VCaP (cell line): Measurements from ENCODE around the gene SERAC1.
"Not testable (repeated sequence)": the region's sequence is repeated elsewhere in the genome, so short reads cannot be mapped to it uniquely, and the experiment has no call there.

Experiments
- H3K27ac ChIP-seq: fragments of 450-650 bp; 2 replicates; pipeline ENCODE4 v1.5.1; 2017
- TF ChIP-seq, protein P1 (sequence below): fragments of 450-650 bp; conservative IDR thresholded peaks from 2 replicates; pipeline ENCODE4 v1.5.1; 2017; ENCODE audit warnings: mild to moderate bottlenecking, moderate library complexity

Gene SERAC1

DNA sequence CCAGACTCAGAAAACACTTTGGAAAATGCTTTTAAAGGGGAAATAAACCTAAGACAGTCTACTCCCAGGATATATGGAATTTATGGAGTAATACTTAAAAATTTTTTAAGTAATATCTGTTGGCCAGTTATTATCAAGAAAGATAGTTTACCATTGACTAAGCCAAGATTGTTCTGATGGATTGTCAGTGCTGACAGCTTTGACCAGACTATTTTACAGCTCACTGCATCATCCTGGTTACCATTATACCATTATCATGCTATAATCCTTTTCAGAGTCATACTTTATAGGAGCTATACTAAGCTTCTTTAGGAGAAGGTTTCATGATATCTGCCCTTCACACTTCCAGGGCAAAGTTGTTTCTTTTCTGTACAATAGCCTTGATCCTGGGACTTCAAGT, 16.5 kb upstream of the SERAC1 start:
- TF ChIP-seq, protein P1, sequence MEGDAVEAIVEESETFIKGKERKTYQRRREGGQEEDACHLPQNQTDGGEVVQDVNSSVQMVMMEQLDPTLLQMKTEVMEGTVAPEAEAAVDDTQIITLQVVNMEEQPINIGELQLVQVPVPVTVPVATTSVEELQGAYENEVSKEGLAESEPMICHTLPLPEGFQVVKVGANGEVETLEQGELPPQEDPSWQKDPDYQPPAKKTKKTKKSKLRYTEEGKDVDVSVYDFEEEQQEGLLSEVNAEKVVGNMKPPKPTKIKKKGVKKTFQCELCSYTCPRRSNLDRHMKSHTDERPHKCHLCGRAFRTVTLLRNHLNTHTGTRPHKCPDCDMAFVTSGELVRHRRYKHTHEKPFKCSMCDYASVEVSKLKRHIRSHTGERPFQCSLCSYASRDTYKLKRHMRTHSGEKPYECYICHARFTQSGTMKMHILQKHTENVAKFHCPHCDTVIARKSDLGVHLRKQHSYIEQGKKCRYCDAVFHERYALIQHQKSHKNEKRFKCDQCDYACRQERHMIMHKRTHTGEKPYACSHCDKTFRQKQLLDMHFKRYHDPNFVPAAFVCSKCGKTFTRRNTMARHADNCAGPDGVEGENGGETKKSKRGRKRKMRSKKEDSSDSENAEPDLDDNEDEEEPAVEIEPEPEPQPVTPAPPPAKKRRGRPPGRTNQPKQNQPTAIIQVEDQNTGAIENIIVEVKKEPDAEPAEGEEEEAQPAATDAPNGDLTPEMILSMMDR, result no peak
- no peak overlapping the region for H3K27ac ChIP-seq

DNA sequence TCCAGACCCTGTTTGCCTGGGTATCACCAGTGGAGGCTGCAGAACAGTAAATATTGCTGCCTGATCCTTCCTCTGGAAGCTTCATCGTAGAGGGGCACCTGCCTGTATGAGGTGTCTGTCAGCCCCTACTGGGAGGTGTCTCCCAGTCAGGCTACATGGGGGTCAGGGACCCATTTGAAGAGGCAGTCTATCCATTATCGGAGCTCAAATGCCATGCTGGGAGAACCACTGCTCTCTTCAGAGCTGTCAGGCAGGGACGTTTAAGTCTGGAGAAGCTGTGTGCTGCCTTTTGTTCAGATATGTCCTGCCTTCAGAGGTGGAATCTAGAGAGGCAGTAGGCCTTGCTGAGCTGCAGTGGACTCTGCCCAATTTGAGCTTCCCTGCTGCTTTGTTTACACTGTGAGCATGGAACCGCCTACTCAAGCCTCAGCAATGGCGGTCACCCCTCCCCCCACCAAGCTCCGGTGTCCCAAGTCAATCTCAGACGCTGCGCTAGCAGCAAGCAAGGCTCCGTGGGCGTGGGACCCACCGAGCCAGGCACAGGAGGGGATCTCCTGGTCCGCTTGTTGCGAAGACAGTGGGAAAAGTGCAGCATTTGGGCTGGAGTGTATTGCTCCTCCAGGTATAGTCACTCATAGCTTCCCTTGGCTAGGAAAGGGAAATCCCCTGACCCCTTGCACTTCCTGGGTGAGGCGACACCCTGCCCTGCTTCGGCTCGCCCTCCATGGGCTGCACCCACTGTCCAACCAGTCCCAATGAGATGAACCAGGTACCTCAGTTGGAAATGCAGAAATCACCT, 15.3 kb upstream of the SERAC1 start:
- H3K27ac ChIP-seq, result not testable (repeated sequence)

DNA sequence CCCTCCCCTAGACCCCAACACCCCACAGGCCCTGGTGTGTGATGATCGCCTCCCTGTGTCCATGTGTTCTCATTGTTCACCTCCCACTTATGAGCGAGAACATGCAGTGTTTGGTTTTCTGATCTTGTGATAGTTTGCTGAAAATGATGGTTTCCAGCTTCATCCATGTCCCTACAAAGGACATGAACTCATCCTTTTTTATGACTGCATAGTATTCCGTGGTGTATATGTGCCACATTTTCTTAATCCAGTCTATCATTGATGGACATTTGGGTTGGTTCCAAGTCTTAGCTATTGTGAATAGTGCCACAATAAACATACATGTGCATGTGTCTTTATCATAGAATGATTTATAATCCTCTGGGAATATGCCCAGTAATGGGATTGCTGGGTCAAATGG, 9.7 kb upstream of the SERAC1 start:
- not testable (repeated sequence) for H3K27ac ChIP-seq

DNA sequence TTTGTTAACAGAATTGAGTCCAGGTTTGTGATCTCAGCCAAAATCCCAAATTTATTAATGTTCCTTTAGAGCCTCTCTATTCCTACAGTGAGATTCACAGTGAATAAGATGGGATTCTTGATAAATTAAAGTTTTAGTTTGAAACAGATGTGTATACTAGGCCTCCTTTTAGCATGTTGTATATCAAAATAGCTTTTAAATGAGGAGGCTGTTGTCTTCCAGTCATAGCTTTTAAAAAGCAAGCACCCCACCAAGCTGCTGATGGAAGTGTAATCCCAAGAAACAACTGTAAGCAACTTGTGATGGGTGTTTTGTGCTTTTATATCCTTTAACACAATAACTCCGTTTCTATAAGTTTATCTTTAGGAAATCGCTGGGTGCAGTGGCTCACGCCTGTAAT, 7.0 kb upstream of the SERAC1 start:
- TF ChIP-seq, protein P1, result no peak

DNA sequence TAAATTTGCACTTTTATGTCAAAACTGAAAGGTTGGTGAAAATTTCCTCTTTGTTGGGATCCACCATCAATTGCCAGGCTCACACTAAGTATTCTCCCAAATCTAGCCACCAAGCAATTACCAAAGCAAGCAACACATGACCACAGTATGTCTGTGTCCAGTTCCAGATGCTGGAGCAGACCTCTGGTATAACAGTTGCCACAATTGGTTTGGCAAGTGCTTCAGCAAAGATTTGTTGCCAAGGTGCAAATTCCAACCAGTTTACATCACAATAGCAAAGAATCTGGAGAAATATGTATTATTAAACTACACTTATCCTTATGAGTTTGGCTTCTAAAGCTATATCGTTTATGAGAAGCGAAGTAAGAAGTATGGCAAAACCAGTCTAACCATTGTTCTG, 6.5 kb upstream of the SERAC1 start:
- TF ChIP-seq, protein P1, result no peak
- no peak overlapping the region for H3K27ac ChIP-seq

More for the DNA sequence above, 7.0 kb upstream of the SERAC1 start:
- no peak overlapping the region for H3K27ac ChIP-seq

DNA sequence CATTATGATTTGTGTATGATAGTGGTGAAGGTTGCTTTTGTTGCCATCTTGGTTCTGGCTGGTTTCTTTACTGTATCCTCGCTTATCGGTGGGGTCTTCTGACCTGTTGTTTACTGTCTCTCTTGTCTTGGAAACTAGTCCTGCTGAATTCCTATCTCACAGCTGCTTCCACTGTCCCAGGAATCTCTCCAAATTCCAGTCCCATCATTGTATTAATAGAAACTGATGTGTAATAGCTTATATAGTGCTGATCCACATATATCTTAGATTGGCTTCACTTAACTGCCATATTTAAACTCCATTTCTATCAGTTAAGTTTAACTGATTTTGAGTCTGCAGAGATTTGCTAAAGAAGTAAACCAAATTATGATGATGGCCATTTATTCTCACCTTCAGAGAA, 6.0 kb upstream of the SERAC1 start:
- TF ChIP-seq, protein P1, result no peak
- H3K27ac ChIP-seq, result no peak overlapping the region

DNA sequence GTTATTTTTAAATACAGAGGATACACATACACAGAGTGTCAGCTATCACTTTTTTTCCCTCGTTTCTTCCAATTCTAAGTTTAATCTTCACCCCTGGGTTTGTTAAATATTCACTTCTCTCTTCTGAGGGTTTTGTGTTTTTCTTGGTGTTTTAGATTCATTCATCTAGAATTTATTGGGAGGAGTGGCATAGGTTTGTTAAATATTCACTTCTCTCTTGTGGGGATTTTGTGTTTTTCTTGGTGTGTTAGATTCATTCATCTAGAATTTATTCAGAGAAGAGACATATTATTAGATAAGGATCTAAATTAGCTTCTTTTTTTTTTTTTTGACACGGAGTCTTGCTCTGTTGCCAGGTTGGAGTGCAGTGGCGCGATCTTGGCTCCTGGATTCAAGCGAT, 3.9 kb upstream of the SERAC1 start:
- no peak overlapping the region for H3K27ac ChIP-seq
- TF ChIP-seq, protein P1, result no peak

DNA sequence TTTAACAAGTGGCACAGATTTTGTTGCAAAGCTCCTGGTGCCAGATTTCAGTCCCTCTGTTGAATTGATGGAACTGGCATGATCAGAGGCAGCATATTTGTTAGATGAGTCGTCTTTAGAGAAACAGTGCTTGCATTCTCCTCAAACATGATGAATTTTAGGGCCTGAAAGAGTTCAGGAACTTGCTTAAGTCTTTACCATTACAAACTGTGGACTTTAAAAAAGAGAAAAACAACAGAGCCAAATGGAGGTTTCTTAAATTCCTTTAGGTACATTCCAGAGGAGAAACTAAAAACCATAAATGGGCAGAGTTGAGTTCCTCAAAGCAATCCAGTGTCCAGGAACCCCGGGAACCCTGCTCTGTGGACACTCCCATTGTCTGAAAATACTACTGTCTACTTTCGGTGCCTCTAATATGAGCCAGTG, 2.6 kb upstream of the SERAC1 start:
- no peak overlapping the region for H3K27ac ChIP-seq
- TF ChIP-seq, protein P1, result no peak

DNA sequence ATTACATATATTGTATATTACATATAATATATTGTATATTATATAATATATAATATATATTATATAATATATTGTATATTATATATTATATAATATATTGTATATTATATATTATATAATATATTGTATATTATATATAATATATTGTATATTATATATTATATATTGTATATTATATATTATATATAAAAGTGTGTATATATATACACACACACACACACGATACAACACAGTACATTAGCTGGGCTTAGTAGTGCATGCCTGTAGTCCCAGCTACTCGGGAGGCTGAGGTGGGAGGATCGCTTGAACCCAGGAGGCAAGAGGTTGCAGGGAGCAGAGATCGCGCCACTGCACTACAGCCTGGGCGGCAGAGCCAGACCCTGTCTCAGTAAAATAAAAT, 1.6 kb upstream of the SERAC1 start:
- H3K27ac ChIP-seq, result not testable (repeated sequence)
